Amniotic stem cell (primary cell): Measurements from ENCODE around the gene PHYH.
"Not testable (repeated sequence)": the region's sequence is repeated elsewhere in the genome, so short reads cannot be mapped to it uniquely, and the experiment has no call there.

Source experiments
- DNase-seq: peaks from one replicate; lab custom pipeline; 2025; lab: John Stamatoyannopoulos, UW

The PHYH gene

DNA sequence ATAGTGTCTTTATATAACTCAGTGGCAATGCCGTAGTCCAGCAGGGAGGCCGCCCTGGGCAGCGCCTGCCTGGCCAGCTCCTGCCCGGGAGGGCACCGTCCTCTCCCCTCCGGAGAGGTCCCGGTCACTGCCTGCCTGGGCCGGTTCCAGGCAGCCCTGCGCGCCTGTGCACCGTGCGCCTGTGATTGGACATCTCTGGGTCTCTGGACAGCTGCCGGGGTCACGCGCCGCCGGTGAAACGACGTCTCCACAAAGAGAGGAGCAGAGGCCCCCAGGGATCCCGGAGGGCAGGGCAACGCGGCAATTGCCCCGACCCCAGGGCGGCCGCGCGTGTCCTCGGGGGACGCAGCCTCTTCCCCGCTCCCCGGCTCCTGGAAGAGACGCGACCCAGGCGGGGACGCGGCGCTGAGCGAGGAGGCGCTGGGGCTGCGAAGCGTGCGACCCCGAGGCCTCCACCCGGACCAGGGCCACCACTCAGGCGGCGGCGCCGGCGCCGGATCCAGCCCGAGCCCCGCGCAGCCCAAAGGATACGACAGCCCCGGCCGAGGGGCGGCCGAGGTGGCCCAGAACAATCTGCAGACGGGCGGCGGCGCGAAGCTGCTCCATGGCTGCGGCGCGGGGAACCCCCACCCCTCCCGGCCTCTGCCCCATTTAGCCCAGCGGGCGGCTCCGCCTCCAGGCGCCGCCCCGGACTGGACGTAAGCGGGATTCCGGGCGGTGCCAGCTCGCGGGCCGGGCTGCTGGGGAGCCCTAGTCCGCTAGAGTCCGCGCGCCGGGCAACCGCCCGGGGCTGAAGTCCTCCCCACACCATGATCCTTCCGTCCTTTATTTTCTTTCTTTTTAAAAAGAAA, at the start of gene PHYH:
Gene PHYH (minus strand): TSS at position 628 of the 851 bp plus-strand sequence. CDS start 22 bp downstream, at position 606.
- peak; percentile 79 for DNase-seq

DNA sequence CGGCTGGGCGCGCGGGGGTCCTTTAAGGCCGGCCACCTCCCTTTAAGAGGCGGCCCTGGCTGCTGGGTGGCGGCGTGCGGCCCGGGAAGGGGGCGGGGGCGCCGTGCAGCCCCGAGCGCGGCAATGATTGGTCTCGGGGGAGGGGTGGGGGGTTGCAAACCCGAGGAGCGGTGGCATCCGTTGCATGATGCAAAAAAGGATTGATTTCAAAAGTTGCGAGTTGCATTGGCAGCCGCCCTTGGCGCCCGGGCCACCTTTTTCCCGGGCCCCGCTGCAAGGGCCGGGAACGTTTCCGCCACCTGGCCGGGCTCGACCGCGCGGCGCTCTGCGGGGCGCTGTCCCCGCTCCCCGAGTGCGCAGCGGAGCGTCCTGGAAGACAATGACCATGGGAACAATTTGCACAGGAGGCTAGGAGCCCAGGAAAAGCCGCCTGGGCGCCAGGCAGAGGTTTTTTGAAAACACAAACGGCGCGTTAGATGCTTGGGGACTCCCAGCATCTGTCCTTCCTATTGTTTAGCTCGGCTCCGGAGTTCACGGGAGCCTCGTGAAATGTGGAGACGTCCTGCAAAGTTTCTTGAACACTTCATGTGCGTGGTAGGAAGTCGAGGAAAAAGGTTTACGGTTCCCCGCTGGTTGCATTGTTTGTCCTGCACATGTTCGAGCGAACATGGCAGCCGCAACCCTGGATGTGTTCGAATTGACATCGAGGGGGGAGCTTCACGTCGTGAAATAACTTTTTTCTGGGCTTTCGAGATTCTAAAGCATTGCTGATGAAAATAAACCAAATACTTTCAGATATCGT, 48.6 kb upstream of the PHYH start, which contains the start of gene SEPHS1:
Gene SEPHS1 (minus strand): TSS at position 78 of the 802 bp plus-strand sequence. CDS start 3,343 bp downstream, outside the sequence.
- peak; percentile 55 for DNase-seq

DNA sequence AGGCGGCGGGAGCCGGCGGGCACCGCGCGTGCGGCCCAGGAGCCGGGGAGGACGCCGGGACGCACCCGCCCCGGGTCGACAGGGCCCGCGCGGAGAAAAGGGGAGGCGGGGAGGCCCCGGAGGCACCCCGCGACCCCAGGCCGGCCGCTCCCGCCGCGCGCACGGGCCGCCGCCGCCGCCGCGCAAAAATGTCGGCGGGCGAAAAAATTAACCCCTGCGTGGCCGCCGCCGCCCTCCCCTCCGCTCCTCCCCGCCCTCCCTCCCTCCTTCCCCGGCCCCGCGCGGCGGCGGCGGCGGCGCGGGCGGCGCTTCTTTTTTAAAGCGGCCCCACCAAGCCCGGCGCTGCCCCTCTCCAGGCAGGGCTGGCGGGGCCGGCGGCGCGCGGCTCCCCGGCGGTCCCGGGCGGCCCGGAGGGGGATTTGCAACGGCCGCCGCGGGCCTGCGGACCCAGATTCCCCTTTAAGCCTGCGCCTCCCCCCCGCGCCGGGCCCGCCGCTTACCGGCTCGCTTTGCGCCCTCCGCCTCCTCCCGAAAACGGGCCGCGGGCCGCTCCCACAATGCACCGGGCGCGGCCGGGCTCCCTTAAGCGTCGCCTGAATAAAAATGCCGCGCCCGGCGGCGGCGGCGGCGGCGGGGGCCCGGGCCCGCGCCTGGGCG, 47.8 kb upstream of the PHYH start:
- no peak for DNase-seq

DNA sequence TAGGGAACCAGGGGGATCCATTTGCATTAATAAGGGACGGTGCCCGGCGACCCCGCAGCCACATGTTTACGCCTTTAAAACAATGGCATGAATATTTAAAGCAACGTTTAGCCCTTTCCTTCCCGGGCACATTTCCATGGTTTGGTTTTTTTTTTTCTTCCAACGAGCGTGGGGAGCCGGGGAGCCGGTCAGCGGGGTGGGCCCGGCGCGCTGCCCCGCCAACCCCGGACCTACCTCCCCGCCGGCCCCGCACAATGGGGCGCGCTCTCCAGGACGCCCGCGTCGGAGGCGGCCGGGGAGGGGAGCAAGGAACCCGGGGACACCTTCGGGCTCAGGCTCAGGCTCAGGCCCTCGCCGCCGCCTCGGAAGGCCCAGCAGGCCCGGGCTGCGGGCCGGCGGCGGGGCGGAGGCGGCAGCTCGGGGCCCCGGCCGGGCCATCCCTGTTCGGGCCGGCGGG, 47.2 kb upstream of the PHYH start:
- DNase-seq: no peak

DNA sequence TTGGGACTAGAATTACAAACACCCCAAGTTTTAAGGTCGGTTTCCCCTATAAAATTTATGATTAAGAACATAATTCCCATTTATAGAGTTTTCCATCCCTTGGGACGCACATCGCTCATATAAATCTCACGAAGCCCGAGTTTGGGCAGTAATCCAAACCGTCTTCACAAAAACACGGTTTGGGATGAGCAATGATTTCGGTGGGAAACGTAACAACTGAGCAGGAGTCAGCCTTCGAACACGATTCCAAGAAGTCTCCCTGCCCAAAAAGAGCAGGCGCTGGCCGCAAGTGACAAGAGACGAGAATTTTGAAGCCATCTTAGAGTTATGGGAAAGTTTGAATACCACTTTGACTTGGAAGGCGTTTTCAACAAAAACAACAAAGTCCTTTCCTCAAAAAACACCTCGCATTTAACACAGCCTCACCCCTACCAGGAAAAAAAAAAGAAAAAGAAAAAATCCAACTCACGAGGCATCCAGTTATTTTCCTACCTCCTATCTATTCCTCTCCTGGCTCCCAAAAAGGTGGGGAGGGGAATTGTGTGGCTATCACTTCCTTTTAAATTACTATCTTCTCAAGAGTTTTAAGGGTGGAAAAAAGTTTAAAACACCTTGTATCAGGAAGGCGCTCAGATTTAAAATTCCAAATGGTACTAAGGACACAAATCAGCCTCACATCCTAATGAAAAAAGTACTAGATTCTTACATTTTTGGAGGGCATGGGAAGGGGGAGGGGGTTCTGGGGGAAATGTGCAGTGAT, 46.6 kb upstream of the PHYH start:
- no peak for DNase-seq

DNA sequence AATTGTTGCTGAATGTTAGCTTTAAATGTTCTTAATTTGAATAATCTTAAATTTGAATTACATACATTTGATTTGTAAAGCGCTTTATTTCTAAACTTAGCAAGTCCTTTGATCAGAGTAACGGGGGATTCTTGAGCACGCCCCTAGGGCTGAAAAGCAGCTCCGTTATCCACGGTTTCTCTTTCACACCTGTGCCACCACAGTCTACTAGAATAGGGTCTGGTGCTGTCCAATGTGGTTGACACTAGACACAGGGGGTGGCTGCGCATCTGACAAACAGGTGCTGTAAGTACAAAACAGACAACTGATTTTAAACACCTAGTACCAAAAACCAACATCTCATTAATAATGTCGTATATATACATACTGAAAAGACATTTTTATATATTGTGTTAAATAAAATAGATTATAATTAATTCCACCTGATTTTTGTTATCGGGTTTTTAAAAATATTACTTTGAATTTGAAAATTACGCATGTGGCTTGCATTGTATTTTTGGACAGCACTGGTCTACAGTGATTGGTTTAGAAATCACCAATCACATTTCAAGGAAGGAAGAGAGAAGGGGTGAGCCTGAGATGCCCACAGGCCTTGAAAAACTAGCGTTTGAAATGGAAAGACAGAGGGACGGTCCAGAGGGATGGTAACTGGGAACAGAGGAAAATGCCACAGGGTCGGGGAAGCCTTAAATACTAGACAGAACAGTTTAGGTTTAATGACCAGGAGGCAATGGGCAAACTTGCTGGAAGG, 40.9 kb upstream of the PHYH start:
- DNase-seq: no peak

DNA sequence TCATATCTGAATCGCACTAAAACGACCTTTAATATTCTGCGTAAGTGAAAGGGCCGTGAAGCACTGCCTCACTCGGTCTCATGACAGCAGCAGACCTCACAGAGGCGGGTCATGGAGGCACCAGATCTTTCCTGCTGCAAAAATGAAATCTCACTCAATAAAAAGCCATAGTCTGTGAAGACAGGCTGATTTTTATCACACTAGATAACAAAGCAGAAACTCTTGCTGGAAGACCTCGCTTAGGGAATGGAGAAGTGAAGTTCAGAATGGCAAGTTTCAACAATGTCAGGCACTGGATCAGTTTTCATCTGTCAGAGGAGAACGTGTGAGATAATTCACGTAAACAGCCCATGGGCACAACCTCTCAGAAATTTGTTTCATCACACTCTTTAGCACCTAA, 40.2 kb upstream of the PHYH start:
- no peak for DNase-seq

DNA sequence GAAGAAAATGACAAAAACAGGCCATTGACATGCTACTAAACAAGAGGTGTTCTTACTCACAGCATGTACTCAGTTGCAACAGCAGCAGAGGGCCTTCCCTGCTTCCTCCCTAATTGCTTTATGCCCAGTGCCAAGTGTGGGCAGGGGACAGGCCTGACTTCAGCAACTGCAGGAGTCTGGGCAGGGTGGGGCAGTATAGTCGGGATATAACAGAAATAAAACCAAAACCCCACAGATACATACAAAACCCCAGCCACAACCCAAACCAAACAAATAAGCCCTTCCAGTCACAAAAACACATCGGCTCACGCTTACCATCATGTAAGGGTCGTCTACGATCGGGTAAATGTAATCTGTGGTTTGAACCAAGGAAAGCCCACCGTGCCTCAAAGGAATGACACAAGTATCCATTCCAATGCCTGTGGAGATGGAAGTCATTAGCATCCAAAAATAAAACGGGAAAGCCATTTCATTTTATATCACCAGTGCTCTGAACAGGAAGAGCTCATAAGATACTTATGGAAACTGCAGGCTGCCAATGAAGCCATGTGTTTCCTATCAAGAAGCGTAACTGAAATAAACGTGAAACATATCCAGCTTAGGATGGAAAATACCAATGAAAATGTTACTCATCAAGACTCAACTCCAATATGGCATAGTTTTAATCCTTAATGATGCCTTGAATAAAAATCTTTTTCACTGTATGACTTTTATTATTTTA, 38.7 kb upstream of the PHYH start:
- peak; percentile 59 for DNase-seq

DNA sequence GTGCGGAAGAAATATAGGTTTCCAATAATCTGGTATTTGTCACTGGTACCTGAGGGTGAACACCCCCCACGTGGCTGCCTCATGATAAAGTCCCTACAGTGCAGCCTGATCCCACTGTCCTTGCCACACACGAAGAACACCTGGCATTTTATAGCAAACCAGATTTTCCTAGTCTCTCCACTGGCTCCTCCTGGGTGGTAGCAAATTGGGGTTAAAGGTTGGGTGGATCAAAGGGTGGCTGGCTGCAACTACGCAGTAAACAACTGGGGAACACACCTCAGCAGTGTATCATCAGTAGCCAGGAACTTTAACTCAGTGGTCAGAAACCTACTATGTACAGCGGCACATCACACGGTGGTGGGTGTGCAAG, 37.9 kb upstream of the PHYH start:
- DNase-seq: no peak

DNA sequence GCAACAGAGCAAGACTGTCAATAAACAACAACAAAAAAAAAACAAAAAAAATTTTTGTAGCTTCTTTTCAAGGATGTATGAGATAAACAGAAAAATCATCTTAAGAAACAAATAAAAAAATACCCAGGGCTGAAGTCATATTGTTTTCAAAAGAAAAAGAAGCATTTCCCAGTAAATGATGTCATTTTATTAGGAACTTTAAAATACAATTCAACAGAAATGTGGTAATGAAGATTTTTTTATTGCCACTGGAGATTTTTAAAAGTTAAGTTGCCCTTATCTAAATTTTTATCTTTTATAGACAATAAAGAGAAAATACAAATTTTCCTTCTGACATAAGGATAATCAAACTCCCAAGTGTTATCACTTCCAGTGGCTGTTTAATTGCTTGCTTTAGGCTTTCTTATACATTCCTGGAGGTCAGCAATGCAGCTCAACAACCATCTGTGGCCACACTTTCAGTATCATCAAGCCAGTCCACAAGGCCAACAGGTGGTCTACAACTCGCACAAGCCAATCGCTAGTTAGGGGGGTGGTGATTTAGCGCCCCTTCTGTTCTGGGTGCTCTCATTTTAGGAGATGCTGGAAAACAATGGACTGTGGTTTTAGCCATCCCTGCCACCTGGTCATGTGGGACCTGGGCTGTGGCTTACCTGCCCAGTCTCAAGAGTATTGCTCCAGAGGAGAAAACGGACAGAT, 37.4 kb upstream of the PHYH start:
- no peak for DNase-seq

DNA sequence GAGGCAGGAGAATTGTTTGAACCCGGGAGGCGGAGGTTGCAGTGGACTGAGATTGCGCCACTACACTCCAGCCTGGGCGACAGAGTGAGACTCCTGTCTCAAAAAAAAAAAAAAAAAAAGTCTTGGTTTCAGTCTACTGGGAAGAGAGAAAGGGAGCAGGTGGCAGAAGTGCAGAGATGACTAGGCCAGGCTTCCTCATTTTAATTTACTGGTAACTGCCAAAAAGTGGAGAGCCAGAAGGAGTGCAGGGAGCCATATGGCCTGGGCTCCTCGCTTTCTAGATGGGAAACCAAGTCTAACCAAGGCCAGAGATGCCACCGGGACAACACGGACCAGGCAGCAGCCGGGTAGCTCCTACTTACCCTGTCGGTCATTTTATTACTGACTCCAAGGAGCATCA, 36.0 kb upstream of the PHYH start:
- no peak for DNase-seq

DNA sequence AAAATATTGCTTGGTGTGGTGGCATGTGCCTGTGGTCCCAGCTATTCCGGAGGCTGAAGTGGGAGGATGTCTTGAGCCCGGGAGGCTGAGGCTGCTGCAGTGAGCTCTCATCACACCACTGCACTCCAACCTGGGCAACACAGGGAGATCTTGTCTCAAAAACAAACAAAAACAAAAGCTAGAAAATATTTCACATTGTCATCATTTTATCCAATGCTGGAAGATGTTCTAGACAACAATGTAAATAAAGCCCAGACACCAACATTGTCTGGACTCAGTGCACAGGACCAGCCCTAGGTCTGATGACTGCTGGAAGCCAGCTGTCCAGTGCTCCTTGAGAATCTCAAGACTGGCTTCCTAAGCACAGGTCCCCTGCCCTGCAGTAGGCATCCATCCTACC, 34.7 kb upstream of the PHYH start:
- no peak for DNase-seq

DNA sequence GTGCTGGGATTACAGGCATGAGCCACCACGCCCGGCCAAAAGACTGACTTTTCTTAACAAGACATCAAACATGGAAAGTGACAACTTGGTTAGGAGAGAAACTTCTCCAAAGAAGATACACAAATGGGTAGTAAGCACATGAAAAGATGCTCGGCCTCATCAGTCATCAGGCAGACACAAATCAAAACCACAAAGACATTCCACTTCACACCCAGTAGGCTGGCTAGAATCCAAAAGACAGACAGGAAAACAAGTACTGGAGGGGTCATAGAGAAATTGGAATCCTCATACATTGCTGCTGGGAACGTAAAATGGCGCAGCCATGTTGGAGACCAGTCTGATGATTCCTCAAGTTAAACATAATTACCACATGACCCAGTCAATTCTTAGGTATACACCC, 31.8 kb upstream of the PHYH start:
- no peak for DNase-seq

DNA sequence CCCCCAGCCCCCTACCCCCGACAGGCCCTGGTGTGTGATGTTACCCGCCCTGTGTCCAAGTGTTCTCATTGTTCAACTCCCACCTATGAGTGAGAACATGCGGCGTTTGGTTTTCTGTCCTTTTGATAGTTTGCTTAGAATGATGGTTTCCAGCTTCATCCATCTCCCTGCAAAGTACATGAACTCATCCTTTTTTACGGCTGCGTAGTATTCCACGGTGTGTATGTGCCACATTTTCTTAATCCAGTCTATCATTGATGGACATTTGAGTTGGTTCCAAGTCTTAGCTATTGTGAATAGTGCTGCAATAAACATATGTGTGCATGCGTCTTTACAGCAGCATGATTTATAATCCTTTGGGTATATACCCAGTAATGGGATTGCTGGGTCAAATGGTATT, 31.1 kb upstream of the PHYH start:
- DNase-seq: not testable (repeated sequence)

DNA sequence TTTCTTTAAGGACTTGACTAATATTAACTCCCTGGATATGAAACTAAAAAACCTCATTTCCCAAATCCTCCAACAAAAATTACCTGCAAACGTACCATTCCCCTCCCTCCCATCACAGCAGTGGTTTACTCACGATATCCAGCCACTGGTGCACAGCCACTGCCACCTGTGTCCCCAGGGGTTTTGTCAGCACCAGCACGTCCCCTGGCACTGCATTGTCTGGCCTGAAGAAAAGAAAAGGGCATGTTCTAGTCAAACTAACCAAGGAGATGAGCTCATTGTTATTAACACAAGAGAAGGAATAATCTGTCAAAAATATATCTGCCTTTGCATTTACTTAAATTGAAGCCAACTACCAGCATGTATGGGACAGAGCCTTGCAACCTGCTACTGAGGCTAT, 29.7 kb upstream of the PHYH start:
- DNase-seq: no peak

DNA sequence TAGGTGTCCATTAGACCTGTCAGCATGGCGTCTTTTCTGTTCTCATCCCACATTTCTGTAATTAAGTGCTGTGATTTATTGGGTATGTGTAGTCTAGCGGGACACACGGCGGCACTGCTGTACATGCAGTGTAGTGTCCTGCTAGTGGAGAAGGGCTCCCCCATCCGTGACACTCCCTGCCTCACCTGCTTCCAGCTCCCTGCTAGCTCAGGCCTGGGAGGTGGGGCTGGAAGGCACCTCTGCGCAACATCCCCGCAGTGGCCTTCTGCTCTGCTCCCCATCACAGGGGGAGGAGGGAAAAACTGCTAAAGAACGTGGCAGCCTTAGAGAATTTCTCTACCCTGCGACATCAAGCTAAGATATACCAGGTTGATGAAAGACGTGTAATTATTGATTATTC, 28.7 kb upstream of the PHYH start:
- no peak for DNase-seq

DNA sequence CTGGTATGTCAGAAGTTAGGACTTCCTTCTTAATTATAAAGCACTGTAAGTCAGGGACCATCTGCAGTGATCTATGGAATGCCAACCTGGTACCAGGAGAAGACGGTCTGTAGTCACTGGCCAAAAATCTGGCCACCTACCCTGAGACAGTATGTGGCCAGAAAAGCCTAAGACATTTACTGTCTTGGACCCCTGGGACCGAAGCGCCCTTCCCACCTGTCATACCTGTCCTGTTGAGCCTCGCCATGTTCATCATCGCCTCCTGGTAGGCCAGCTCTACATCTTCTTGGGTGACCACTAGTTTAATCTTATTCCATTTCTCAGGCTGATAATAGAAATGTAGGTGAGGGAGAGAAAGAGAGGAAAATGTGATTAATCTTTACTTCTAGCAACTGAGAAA, 28.3 kb upstream of the PHYH start:
- DNase-seq: no peak

DNA sequence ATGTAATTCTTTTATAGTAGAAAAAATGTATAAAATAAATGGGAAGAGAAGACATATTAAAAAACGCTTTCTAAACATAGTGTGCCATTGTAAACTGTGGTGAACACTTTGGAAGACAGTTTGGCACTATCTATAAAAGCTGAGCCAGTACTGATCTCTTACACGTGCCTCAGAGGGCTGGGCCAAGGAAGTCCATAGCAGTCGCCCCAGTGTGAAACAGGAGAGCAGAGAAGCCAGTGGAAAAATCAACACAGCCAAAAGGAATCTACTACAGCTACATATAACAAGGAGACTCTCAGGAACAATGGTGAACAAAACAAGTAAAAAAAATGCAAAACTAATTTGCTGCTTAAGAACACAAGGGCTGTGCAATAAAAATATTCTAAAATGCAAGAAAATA, 27.7 kb upstream of the PHYH start:
- DNase-seq: no peak

DNA sequence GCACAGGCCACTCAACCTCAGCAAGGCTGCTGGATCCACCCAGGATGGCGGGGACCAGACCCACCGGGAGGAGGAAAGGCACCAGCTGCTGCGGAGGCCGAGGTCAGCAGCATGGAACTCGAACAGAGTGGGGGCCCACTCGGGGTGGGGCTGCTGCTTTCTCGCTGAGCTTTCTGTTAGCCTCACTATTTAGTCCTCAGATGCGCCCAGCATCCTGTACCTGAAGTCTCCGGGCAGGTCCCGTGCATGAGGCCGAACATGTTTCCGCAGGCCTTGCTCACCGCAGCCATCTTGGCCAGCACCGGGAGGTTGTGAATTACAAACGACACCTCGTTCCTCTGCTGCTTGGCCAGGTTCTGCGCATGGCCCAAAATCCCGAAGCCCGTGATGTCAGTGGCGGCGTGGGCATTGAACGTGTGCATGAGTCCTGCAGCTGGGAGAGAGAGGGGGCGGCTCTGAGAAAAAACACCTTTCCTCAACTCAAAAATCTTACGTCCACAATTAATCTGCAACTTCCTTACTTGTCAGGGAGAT, 22.8 kb upstream of the PHYH start:
- no peak for DNase-seq

DNA sequence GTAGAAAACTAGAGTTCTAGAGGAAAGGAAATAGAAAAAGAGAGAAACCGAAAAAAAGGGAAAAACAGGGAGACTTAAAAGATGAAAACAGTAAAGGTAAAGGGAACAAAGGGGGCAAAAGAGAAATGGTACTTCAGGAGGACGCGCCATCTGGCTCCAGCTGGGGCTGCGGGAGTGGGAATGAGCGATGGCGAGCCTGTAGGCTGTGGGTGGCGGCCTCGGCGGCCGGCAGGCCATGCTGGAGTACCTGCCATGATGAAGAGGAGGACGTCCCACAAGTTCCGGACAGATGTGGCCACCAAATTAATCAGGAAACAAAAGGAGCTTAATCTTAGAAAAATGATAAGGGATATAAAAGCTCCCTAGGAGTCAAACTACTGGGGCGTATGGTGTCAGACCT, 21.7 kb upstream of the PHYH start:
- DNase-seq: no peak
